Upper lobe of right lung (tissue), 1 donor: ENCODE data around the gene SLC36A4. TPM values are rescaled to one million over a fixed set of nuclear protein-coding genes. Genes with fewer than 3 reads are reported as not detected.
"Not testable (repeated sequence)": the region's sequence is repeated elsewhere in the genome, so short reads cannot be mapped to it uniquely, and the experiment has no call there.

Source experiments
- ATAC-seq: fragments of 200-7000 bp; cut with Tn5 transposase; one replicate; pipeline ENCODE4 v1.9.1; 2020; ENCODE audit warnings: mild to moderate bottlenecking, moderate library complexity
- DNase-seq: peaks from one replicate; pipeline ENCODE4 v3.0.0-alpha.2; 2020
- H3K27ac ChIP-seq: fragments of 200-600 bp; one replicate; pipeline ENCODE4 v1.8.0; 2022
- H3K27me3 ChIP-seq: fragments of 200-600 bp; one replicate; pipeline ENCODE4 v1.8.0; 2022; ENCODE audit warnings: mild to moderate bottlenecking
- H3K36me3 ChIP-seq: fragments of 200-600 bp; one replicate; pipeline ENCODE4 v1.8.0; 2022
- H3K4me1 ChIP-seq: fragments of 200-600 bp; one replicate; pipeline ENCODE4 v1.8.0; 2022
- H3K4me3 ChIP-seq: fragments of 200-600 bp; one replicate; pipeline ENCODE4 v1.8.0; 2022; ENCODE audit warnings: mild to moderate bottlenecking
- H3K9me3 ChIP-seq: fragments of 200-600 bp; one replicate; pipeline ENCODE4 v1.8.0; 2022
- intact Hi-C: fragments of 100-400 bp; cut with DNase I; formaldehyde crosslinking; loops from one replicate; pipeline ENCODE4 v1.11.0; 2022
- total RNA-seq: library from RNA; stranded (reverse); fragmentation: NEBNext Ultra II Directional; extraction: Animal tissue kit (Norgen Biotek cat#: 25700); gene quantifications from one replicate; pipeline ENCODE4 v1.2.1, GENCODE V29; 2021
- TF ChIP-seq, protein P1 (sequence below): fragments of 200-600 bp; IDR thresholded peaks from one replicate; pipeline ENCODE4 v1.8.0; 2022; ENCODE audit warnings: antibody characterized with exemption
- donor health status: DM: no; HTN: yes; CAD: no; lungs with severe emphysema.

SLC36A4 gene
- total RNA-seq, 1 donor from 2014 or later = 15.8 TPM

DNA sequence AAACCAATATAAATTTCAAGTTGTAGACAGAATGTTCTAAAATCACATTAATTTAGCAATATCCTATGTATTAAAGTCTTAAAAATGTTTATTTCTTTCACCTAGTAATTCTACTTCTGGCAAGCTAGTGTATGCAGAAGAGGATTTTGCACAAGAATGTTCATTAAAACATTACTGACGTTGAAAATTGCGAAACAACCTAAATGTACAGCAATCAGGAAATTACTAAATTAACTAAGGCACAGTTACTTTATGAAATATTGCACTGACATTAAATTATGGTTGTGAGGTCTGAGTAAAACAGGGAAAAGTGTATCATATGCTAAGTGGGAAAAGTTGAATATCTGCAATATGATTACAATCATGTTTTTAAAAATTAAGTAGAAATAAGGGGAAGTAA lies 4.1 kb downstream of the SLC36A4 start:
- TF ChIP-seq, protein P1, sequence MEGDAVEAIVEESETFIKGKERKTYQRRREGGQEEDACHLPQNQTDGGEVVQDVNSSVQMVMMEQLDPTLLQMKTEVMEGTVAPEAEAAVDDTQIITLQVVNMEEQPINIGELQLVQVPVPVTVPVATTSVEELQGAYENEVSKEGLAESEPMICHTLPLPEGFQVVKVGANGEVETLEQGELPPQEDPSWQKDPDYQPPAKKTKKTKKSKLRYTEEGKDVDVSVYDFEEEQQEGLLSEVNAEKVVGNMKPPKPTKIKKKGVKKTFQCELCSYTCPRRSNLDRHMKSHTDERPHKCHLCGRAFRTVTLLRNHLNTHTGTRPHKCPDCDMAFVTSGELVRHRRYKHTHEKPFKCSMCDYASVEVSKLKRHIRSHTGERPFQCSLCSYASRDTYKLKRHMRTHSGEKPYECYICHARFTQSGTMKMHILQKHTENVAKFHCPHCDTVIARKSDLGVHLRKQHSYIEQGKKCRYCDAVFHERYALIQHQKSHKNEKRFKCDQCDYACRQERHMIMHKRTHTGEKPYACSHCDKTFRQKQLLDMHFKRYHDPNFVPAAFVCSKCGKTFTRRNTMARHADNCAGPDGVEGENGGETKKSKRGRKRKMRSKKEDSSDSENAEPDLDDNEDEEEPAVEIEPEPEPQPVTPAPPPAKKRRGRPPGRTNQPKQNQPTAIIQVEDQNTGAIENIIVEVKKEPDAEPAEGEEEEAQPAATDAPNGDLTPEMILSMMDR = no peak
- no peak for DNase-seq
- Histone ChIP-seq H3K27me3 (no peaks in the 10 kb centered on the region), H3K36me3 (no peaks in the 10 kb centered on the region), H3K4me3 (no peak overlapping the region), H3K27ac (no peak overlapping the region), H3K4me1 (peaks cover 8% of the 10 kb centered on the region), H3K9me3 (no peaks in the 10 kb centered on the region)
- intact Hi-C loops = no loop called here
- no peak for ATAC-seq

DNA sequence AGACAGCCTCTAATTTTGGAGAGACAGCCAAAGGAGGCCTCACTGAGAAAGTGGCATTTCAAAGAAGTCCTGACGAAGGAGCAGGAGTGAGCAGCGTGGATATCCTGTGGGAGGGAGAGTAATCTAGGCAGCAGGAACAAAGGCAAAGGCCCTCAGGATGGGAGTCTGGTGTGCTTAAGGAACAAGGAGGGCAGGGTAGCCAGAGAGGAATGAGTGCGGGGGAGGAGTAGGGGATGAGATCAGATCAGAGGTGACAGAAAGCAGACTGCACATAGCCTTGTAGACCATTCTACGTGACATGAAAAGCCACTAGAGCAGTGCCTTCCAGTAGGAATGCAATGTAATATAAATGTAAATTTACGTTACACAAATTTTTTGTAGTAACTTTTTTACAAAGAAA lies 5.6 kb downstream of the SLC36A4 start:
- intact Hi-C loops = no loop called here
- ATAC-seq (peak; percentile 66), DNase-seq (no peak)
- Histone ChIP-seq H3K4me1 (peaks cover 5% of the 10 kb centered on the region), H3K36me3 (no peaks in the 10 kb centered on the region), H3K27ac (no peak overlapping the region), H3K4me3 (no peak overlapping the region), H3K9me3 (no peaks in the 10 kb centered on the region), H3K27me3 (no peaks in the 10 kb centered on the region)
- TF ChIP-seq, protein P1 = no peak

DNA sequence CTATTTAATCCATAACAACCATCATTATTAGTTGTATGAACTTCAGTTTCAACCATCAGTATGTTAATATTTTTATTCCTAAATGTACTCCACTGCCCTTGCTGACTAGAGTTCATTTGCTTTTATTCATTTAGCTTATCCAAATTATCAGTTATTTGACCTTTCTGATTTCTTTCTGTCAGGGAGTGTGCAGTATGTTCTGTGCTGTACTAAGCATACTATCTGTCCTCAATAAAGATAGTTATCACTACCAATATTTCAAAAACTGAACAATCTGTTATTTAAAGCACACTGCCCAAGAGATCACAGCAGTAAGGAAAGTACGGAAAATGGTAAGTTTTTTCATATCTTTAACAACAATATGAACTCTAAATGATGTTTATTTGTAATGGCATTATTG lies 8.3 kb downstream of the SLC36A4 start:
- Histone ChIP-seq H3K27me3 (no peaks in the 10 kb centered on the region), H3K36me3 (no peaks in the 10 kb centered on the region), H3K9me3 (no peaks in the 10 kb centered on the region), H3K27ac (no peak overlapping the region), H3K4me1 (no peaks in the 10 kb centered on the region), H3K4me3 (no peak overlapping the region)
- TF ChIP-seq, protein P1 = no peak
- ATAC-seq = no peak
- DNase-seq = no peak
- intact Hi-C loops = no loop called here

DNA sequence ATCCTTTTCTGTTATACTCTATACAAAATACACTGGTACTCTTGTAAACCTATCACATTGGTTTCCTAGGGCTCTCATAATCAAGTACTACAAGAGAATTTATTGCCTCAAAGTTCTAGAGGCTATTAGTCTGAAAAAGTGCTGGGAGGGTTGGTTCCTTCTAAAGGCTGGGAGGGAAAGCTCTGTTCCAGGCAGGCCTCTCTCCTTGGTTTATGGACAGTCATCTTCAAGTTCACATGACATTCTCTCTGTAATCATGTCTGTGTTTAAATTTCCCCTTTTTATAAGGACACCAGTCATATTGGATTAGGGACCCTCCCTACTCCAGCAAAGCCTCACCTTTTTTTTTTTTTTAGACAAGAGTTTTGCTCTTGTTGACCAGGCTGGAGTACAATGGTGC lies 9.1 kb downstream of the SLC36A4 start:
- Histone ChIP-seq H3K36me3 (no peaks in the 10 kb centered on the region), H3K27me3 (no peaks in the 10 kb centered on the region), H3K4me1 (no peaks in the 10 kb centered on the region), H3K4me3 (no peak overlapping the region), H3K9me3 (no peaks in the 10 kb centered on the region), H3K27ac (no peak overlapping the region)
- DNase-seq (no peak), ATAC-seq (peak; percentile 51)
- intact Hi-C loops = no loop called here
- TF ChIP-seq, protein P1 = no peak

DNA sequence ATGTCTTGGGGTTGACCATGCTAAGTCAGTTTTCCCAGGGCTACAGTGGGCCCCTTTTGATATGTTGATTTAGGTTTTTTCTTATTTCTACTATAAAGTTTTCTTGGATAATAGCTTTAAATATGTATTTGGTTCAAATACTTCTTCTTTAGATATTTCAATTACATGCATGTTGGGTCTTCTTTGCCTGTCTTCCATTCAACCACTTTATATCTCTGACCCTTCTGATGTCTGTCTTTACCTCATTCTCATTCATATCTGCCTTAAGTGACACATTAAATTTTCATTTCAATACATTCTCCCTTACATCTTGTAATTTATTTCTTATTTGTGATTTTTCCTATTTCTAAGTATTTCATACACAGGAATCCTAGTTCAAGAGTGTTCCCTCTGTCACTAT lies 10.5 kb downstream of the SLC36A4 start:
- ATAC-seq (no peak), DNase-seq (no peak)
- Histone ChIP-seq H3K4me3 (no peak overlapping the region), H3K9me3 (no peaks in the 10 kb centered on the region), H3K36me3 (no peaks in the 10 kb centered on the region), H3K4me1 (no peaks in the 10 kb centered on the region), H3K27me3 (no peaks in the 10 kb centered on the region), H3K27ac (no peak overlapping the region)
- intact Hi-C loops = no loop called here
- TF ChIP-seq, protein P1 = no peak

DNA sequence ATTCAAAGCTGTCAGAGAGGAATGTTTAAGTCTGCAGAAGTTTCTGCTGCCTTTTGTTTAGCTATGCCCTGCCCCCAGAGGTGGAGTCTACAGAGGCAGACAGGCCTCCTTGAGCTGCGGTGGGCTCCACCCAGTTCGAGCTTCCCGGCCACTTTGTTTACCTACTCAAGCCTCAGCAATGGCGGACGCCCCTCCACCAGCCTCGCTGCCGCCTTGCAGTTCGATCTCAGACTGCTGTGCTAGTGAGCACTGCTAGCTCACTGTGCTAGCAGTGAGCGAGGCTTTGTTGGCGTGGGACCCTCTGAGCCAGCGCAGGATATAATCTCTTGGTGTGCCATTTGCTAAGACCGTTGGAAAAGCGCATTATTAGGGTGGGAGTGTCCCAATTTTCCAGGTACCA lies 19.9 kb downstream of the SLC36A4 start:
- H3K9me3 ChIP-seq, ATAC-seq, H3K27ac ChIP-seq, H3K4me1 ChIP-seq, H3K27me3 ChIP-seq, H3K4me3 ChIP-seq, intact Hi-C loops: not testable (repeated sequence)
- peaks cover 32% of the 10 kb centered on the region for H3K36me3 ChIP-seq
- DNase-seq = peak; percentile 25
